ENCODE measurements around the gene ELF1.

DNA sequence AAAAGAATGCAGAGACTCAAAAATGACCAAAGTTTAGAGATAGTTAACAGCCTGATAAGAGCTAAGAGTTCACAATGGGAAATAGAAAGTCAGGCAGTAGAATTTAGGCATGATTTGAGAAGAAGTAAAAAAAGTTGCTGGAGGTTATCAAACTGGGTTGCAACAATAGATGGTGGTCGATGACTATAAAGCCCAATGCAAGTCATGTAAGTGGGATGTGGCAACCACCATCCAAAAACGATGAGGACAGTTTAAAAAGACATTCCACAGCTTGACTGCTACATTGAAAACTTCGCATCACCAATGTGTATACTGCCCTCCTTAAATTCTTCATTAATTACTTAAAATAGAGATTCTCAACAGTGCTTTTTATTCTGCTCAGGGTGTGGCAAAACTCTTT, 19.7 kb downstream of the ELF1 start:
- TF ChIP-seq, protein P1, sequence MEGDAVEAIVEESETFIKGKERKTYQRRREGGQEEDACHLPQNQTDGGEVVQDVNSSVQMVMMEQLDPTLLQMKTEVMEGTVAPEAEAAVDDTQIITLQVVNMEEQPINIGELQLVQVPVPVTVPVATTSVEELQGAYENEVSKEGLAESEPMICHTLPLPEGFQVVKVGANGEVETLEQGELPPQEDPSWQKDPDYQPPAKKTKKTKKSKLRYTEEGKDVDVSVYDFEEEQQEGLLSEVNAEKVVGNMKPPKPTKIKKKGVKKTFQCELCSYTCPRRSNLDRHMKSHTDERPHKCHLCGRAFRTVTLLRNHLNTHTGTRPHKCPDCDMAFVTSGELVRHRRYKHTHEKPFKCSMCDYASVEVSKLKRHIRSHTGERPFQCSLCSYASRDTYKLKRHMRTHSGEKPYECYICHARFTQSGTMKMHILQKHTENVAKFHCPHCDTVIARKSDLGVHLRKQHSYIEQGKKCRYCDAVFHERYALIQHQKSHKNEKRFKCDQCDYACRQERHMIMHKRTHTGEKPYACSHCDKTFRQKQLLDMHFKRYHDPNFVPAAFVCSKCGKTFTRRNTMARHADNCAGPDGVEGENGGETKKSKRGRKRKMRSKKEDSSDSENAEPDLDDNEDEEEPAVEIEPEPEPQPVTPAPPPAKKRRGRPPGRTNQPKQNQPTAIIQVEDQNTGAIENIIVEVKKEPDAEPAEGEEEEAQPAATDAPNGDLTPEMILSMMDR (IDR thresholded peaks at IDR 0.05; ENCODE audit: insufficient read depth, low read length): no peak
- no peak for TF ChIP-seq POLR2AphosphoS5 (IDR thresholded peaks at IDR 0.05; ENCODE audit: low read depth)

Measured in HL-60 (cell line).